IMR-90 (cell line): ENCODE measurements around the gene SPDYE18.
"Not testable (repeated sequence)": the region's sequence is repeated elsewhere in the genome, so short reads cannot be mapped to it uniquely, and the experiment has no call there.

Experiments
- BHLHE40 ChIP-seq: fragments of 150-350 bp; IDR thresholded peaks from 2 replicates; pipeline ENCODE4 v1.6.1; 2016; ENCODE audit warnings: mild to moderate bottlenecking, low read depth, low read length
- CEBPB ChIP-seq: IDR thresholded peaks from 2 replicates; pipeline ENCODE4 v1.6.1; 2012; ENCODE audit warnings: low read depth, low read length, improper control_type of control experiment
- ELK1 ChIP-seq: fragments of 150-350 bp; IDR thresholded peaks from 2 replicates; pipeline ENCODE4 v1.6.1; 2016; ENCODE audit warnings: low read depth, mild to moderate bottlenecking, low read length, moderate library complexity, borderline replicate concordance
- FOS ChIP-seq: fragments of 150-350 bp; IDR thresholded peaks from 2 replicates; pipeline ENCODE4 v1.6.1; 2016; ENCODE audit warnings: low read depth, low read length
- MAFK ChIP-seq: IDR thresholded peaks from 2 replicates; pipeline ENCODE4 v1.6.1; 2012; ENCODE audit warnings: low read depth, low read length, improper control_type of control experiment
- MAZ ChIP-seq: IDR thresholded peaks from 2 replicates; pipeline ENCODE4 v1.6.1; 2012; ENCODE audit warnings: low read depth, mild to moderate bottlenecking, low read length, improper control_type of control experiment, moderate library complexity, borderline replicate concordance
- MXI1 ChIP-seq: IDR thresholded peaks from 2 replicates; pipeline ENCODE4 v1.6.1; 2012; ENCODE audit warnings: low read depth, mild to moderate bottlenecking, low read length, moderate library complexity, borderline replicate concordance
- NFE2L2 ChIP-seq: fragments of 150-350 bp; IDR thresholded peaks from 2 replicates; pipeline ENCODE4 v1.6.1; 2016; ENCODE audit warnings: low read depth, mild to moderate bottlenecking, low read length
- POLR2A ChIP-seq: IDR thresholded peaks from 2 replicates; pipeline ENCODE4 v1.6.1; 2012; ENCODE audit warnings: mild to moderate bottlenecking, low read depth, low read length
- RAD21 ChIP-seq: IDR thresholded peaks from 2 replicates; pipeline ENCODE4 v1.6.1; 2012; ENCODE audit warnings: low read length, improper control_type of control experiment
- RFX5 ChIP-seq: IDR thresholded peaks from 2 replicates; pipeline ENCODE4 v1.8.0; 2012; ENCODE audit warnings: low read depth, mild to moderate bottlenecking, low read length, moderate library complexity
- SMC3 ChIP-seq: fragments of 150-350 bp; IDR thresholded peaks from 2 replicates; pipeline ENCODE4 v1.6.1; 2016; ENCODE audit warnings: low read depth, mild to moderate bottlenecking, antibody characterized with exemption, low read length, moderate library complexity
- TF ChIP-seq, protein P1 (sequence below): conservative IDR thresholded peaks from 2 replicates; pipeline ENCODE4 v1.5.1; 2012; ENCODE audit warnings: mild to moderate bottlenecking, low read depth, low read length, improper control_type of control experiment
- TF ChIP-seq, protein P2 (sequence below): fragments of 150-350 bp; IDR thresholded peaks from 2 replicates; pipeline ENCODE4 v1.6.1; 2017; ENCODE audit warnings: mild to moderate bottlenecking, antibody characterized with exemption, low read length, low read depth

DNA sequence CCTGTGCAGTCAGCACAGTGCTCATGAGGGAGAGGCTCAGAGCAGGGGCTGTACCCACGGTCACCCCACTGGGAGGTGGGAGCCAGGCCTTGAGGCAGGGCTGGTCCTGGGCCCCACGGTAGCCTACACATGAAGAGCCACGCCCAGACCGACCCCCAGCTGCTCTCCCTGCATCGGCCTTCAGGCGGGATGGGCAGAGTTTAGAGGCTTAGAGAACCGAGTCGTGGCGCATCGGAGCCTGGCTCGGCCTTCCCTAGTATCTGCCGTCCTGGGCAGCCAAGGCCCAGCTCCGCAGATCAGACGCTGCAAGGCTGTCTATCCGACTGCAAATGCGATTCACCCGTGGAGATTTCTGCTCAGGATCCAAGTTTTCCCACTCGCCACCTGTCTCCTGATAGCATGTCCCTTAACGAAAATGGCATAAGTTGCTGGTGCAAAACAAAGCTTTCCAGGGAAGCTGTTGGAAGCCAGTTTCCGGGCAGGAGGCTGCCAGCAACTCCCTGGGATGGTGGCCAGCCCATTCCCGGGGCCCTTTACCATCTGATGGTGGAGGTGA lies 59.6 kb downstream of the SPDYE18 start:
- TF ChIP-seq, protein P1, sequence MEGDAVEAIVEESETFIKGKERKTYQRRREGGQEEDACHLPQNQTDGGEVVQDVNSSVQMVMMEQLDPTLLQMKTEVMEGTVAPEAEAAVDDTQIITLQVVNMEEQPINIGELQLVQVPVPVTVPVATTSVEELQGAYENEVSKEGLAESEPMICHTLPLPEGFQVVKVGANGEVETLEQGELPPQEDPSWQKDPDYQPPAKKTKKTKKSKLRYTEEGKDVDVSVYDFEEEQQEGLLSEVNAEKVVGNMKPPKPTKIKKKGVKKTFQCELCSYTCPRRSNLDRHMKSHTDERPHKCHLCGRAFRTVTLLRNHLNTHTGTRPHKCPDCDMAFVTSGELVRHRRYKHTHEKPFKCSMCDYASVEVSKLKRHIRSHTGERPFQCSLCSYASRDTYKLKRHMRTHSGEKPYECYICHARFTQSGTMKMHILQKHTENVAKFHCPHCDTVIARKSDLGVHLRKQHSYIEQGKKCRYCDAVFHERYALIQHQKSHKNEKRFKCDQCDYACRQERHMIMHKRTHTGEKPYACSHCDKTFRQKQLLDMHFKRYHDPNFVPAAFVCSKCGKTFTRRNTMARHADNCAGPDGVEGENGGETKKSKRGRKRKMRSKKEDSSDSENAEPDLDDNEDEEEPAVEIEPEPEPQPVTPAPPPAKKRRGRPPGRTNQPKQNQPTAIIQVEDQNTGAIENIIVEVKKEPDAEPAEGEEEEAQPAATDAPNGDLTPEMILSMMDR, result not testable (repeated sequence)
- not testable (repeated sequence) for TF ChIP-seq RFX5, RAD21, BHLHE40, ELK1, POLR2A, FOS, SMC3, MXI1, MAZ, NFE2L2, CEBPB, MAFK
- TF ChIP-seq, protein P2, sequence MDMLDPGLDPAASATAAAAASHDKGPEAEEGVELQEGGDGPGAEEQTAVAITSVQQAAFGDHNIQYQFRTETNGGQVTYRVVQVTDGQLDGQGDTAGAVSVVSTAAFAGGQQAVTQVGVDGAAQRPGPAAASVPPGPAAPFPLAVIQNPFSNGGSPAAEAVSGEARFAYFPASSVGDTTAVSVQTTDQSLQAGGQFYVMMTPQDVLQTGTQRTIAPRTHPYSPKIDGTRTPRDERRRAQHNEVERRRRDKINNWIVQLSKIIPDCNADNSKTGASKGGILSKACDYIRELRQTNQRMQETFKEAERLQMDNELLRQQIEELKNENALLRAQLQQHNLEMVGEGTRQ, result not testable (repeated sequence)
